GM12873 (cell line): Measurements from ENCODE around the gene GPR149.

ENCODE experiments used
- TF ChIP-seq, protein P1 (sequence below): IDR thresholded peaks from 2 replicates; pipeline ENCODE4 v1.5.1; 2012; ENCODE audit warnings: low read depth, mild to moderate bottlenecking, moderate library complexity, low read length, control low read depth; ENCODE audit not compliant: insufficient read depth; ENCODE audit errors: missing control alignments

Gene GPR149

DNA sequence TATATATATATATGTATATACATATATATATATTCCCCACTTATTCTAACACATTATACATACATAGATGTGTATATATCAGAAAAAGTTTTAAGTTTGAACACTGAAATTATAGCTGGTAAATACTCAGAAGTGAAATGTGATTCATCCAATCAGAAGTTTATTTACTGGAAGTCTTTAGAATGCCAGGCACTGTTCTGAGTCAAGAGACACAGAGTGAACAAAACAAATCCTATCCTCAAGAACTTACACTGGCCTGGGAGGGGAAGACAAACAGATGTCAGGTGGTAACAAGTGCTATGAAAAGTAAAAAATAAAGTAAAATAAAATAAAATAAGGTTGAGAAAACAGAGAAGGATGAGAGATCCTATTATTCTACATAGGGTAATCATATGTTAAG, 119.2 kb downstream of the GPR149 start:
- TF ChIP-seq, protein P1, sequence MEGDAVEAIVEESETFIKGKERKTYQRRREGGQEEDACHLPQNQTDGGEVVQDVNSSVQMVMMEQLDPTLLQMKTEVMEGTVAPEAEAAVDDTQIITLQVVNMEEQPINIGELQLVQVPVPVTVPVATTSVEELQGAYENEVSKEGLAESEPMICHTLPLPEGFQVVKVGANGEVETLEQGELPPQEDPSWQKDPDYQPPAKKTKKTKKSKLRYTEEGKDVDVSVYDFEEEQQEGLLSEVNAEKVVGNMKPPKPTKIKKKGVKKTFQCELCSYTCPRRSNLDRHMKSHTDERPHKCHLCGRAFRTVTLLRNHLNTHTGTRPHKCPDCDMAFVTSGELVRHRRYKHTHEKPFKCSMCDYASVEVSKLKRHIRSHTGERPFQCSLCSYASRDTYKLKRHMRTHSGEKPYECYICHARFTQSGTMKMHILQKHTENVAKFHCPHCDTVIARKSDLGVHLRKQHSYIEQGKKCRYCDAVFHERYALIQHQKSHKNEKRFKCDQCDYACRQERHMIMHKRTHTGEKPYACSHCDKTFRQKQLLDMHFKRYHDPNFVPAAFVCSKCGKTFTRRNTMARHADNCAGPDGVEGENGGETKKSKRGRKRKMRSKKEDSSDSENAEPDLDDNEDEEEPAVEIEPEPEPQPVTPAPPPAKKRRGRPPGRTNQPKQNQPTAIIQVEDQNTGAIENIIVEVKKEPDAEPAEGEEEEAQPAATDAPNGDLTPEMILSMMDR = no peak

DNA sequence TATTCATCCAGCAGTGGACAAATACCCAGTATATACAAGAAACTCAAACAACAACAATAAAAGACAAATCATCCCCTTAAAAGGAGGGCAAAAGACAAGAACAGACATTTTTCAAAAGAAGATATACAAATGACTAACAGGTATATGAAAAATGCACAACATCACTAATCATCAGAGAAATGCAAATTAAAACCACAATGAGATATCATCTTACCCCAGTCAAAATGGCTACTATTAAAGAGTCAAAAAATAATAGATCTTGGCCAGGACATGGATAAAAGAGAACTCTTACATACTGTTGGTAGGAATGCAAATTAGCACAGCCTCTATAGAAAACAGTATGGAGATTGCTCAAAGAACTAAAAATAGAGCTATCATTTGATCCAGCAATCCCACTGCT, 122.6 kb downstream of the GPR149 start:
- TF ChIP-seq, protein P1 = no peak

DNA sequence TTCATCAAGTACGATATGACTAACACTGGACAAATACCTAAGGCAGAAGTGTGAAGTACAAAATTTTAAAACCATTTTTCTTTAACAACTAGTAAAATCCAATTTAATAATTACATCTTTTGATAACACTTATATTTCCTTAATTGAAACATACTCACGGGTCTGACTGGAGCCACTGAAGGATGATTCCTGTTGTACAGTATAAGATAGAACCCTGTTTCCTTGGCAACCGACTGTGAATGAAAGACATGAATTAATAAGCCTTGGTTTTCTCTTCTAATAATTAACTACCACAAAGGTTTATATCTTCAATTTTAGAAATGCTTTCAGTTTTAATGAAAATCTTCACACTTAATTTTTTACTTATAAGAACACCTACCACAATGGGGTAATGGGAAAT, 125.1 kb downstream of the GPR149 start:
- TF ChIP-seq, protein P1 = no peak

DNA sequence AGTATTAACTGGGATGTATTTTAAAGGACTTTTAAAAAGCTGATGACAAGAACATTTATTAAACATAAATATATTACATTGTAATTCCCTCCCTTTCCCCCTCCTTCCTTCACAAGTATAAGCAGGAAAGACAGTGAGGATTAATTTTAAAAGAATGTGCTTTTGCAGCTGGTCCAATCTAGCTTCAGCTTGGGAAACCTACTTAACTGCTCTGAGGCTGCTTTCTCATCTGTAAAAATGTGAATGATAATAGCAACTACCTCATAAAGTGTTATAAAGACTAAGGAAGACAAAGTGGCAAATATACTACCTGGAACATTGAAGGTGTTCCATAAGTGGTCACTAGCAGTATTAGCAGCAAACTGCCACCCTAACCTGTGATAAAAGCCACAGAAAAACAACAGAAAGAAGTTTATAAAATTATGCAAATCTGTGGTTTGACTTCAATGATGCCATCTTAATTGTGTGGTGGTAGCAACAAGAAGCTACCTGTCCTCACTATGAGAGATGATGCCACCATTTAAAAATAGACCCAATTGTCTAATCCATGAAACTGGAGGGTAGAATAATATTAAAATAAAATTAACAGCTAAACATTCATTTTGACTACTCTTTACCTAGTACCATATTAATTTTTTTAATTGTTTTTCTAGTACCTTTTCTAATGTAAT, 125.7 kb downstream of the GPR149 start:
- TF ChIP-seq, protein P1 = no peak

DNA sequence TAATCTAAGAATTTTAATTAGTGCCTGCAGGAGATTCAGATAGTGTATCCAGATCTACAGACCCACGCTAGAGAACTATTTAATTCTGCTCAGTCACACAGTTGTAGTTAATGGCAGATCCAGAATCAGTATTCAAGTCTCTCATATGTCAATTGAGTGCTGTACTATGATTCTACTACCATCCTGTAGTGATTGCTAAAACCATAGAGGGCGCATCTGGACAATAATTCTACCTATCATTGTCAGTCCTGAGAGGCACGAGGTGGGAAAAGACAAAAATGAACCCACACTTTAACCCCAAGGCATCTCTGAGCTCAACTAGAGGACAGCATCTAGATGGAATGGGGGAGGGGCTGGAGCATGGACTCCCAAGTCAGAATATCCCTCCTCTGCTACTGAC, 128.4 kb downstream of the GPR149 start:
- TF ChIP-seq, protein P1 = no peak

DNA sequence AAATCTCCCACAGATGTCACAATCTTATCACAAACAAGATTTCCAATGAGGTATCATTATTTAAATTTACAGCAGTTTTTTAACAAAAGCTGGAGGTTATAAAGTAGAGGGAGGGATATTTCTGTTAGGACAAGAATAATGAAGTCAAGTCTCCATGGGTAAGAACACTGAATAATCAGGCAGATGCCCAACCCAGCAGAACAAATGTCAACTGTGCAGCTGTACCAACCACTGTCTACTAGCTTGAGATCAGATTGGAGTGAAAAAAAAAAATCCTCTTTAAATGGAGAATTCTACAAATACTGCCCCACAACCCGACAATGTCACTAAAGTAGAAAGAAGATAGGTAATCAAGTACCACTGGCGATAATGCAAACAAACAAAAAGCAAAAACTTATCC, 136.0 kb downstream of the GPR149 start:
- TF ChIP-seq, protein P1 = no peak

DNA sequence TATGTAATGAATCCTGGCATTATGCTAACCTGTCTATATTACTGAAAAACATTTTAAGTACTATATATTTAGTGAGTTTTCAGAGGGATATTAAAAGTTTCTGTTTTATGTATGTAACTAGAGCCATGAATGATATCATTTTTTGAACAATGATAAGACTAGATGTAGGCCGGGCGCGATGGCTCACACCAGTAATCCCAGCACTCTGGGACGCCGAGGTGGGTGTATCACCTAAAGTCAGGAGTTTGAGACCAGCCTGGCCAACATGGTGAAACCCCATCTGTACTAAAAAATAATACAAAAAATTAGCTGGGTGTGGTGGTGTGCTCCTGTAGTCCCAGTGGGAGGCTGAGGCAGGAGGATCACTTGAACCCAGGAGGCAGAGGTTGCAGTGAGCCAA, 139.8 kb downstream of the GPR149 start:
- TF ChIP-seq, protein P1 = no peak
